Ishikawa (cell line): ENCODE results near the gene IL11RA.

ENCODE experiments used
- CEBPB ChIP-seq: IDR thresholded peaks from 2 replicates; pipeline ENCODE4 v1.6.1; 2012
- CREB1 ChIP-seq: IDR thresholded peaks from 2 replicates; pipeline ENCODE4 v1.6.1; 2012; ENCODE audit warnings: low read depth
- EGR1 ChIP-seq: IDR thresholded peaks from 2 replicates; pipeline ENCODE4 v1.6.1; 2012
- EP300 ChIP-seq: IDR thresholded peaks from 2 replicates; pipeline ENCODE4 v1.6.1; 2012; ENCODE audit warnings: borderline replicate concordance
- FOXM1 ChIP-seq: IDR thresholded peaks from 2 replicates; pipeline ENCODE4 v1.6.1; 2012; ENCODE audit warnings: low read depth, borderline replicate concordance
- MAX ChIP-seq: IDR thresholded peaks from 2 replicates; pipeline ENCODE4 v1.6.1; 2012
- NFIC ChIP-seq: IDR thresholded peaks from 2 replicates; pipeline ENCODE4 v1.6.1; 2012
- RAD21 ChIP-seq: IDR thresholded peaks from 2 replicates; pipeline ENCODE4 v1.6.1; 2012; ENCODE audit warnings: low read depth
- REST ChIP-seq: IDR thresholded peaks from 2 replicates; pipeline ENCODE4 v1.6.1; 2012; ENCODE audit warnings: low read depth, mild to moderate bottlenecking
- TAF1 ChIP-seq: IDR thresholded peaks from 2 replicates; pipeline ENCODE4 v1.6.1; 2012; ENCODE audit warnings: low read depth, mild to moderate bottlenecking
- TCF12 ChIP-seq: IDR thresholded peaks from 2 replicates; pipeline ENCODE4 v1.6.1; 2012; ENCODE audit warnings: low read depth
- TEAD4 ChIP-seq: IDR thresholded peaks from 2 replicates; pipeline ENCODE4 v1.6.1; 2012
- USF1 ChIP-seq: IDR thresholded peaks from 2 replicates; pipeline ENCODE4 v1.6.1; 2012
- YY1 ChIP-seq: IDR thresholded peaks from 2 replicates; pipeline ENCODE4 v1.6.1; 2012; ENCODE audit warnings: low read depth
- ZBTB7A ChIP-seq: IDR thresholded peaks from 2 replicates; pipeline ENCODE4 v1.6.1; 2012; ENCODE audit warnings: low read depth

IL11RA gene

GRCh38 chr9:34665381-34666250 is 13.6 kb downstream of the IL11RA start:
- no peak for TF ChIP-seq CEBPB
- TF ChIP-seq TEAD4: peak; percentile 40; the same call in 1 of the 2 replicates
- TF ChIP-seq TCF12: no peak
- TF ChIP-seq USF1: no peak
- TF ChIP-seq MAX: no peak; the same call in 1 of the 2 replicates
- TF ChIP-seq TAF1: peak; percentile 47; the same call in 1 of the 2 replicates
- no peak for TF ChIP-seq REST
- peak; percentile 93 for TF ChIP-seq EGR1
- no peak for TF ChIP-seq EP300
- TF ChIP-seq CREB1: peak; percentile 94
- TF ChIP-seq YY1: 0 out of 2 replicates have a peak, but pooled peaks have one; percentile 15
- no peak for TF ChIP-seq RAD21
- TF ChIP-seq NFIC: no peak
- TF ChIP-seq FOXM1: no peak
- peak; percentile 88 for TF ChIP-seq ZBTB7A

GRCh38 chr9:34669809-34670562 is 18.0 kb downstream of the IL11RA start:
- TF ChIP-seq RAD21 (no peak), MAX (no peak), CREB1 (no peak), EGR1 (no peak), USF1 (no peak), EP300 (no peak), FOXM1 (no peak), TAF1 (no peak), TCF12 (no peak), REST (no peak), CEBPB (no peak), NFIC (no peak), YY1 (no peak), ZBTB7A (no peak), TEAD4 (no peak)

- TF ChIP-seq TEAD4 (no peak), CREB1 (no peak)
Measured at GRCh38 chr9:34671307-34671706, 19.3 kb downstream of the IL11RA start.

GRCh38 chr9:34674440-34674839 is 22.5 kb downstream of the IL11RA start:
- TF ChIP-seq FOXM1 (no peak), RAD21 (no peak), REST (no peak), MAX (no peak), ZBTB7A (no peak), CEBPB (no peak), TAF1 (no peak), TCF12 (no peak), NFIC (no peak), EGR1 (no peak), EP300 (no peak), CREB1 (no peak), TEAD4 (no peak), YY1 (no peak), USF1 (no peak)
